Keratinocyte (primary cell): ENCODE measurements around the gene RGS18. TPM values are rescaled to one million over a fixed set of nuclear protein-coding genes. Genes with fewer than 3 reads are reported as not detected.

Source experiments
- DNase-seq: peaks from one replicate; pipeline ENCODE4 v3.0.0-alpha.2; 2011; ENCODE audit warnings: low read depth, missing footprints, low spot score
- FAIRE-seq: peaks from 2 replicates; lab custom pipeline; 2011; peaks lifted over from hg19 to GRCh38; lab: Jason Lieb, UNC
- H2AFZ ChIP-seq: 2 replicates; pipeline ENCODE4 v1.6.0; 2012; ENCODE audit warnings: low read length, control low read depth, inconsistent platforms; ENCODE audit not compliant: control insufficient read depth
- H3K27ac ChIP-seq: 2 replicates; pipeline ENCODE4 v1.5.1; 2011; ENCODE audit warnings: low read length; ENCODE audit not compliant: control insufficient read depth, insufficient read depth
- H3K27me3 ChIP-seq: 3 replicates; pipeline ENCODE4 v1.6.0; 2011; ENCODE audit warnings: low read length; ENCODE audit not compliant: control insufficient read depth, insufficient read depth; ENCODE audit errors: extremely low read depth
- H3K36me3 ChIP-seq, 2 experiments: 2 replicates in 1 of 2; 3 replicates in 1 of 2; pipeline ENCODE4 v1.5.1; 2011; ENCODE audit warnings: low read length in 2 of 2, mild to moderate bottlenecking in 1 of 2; ENCODE audit not compliant: control insufficient read depth in 2 of 2, insufficient read depth in 2 of 2; ENCODE audit errors: extremely low read depth in 1 of 2
- H3K4me1 ChIP-seq: 3 replicates; pipeline ENCODE4 v1.5.1; 2011; ENCODE audit warnings: low read length; ENCODE audit not compliant: control insufficient read depth, insufficient read depth; ENCODE audit errors: extremely low read depth
- H3K4me2 ChIP-seq: 3 replicates; pipeline ENCODE4 v1.6.0; 2011; ENCODE audit warnings: low read depth, low read length; ENCODE audit not compliant: control insufficient read depth, insufficient read depth; ENCODE audit errors: extremely low read depth
- H3K4me3 ChIP-seq, 3 experiments: fragments of 200-600 bp in 1 of 3; sonication (generic) in 1 of 3; 2 replicates in 2 of 3; 3 replicates in 1 of 3; pipeline ENCODE4 v1.5.1; 2011 to 2016; ENCODE audit warnings: low read length in 3 of 3, mild to moderate bottlenecking in 3 of 3, control low read depth in 2 of 3, inconsistent platforms in 1 of 3, low read depth in 1 of 3, mixed read lengths in 1 of 3, mixed run types in 1 of 3, moderate library complexity in 1 of 3; ENCODE audit not compliant: control insufficient read depth in 2 of 3, insufficient read depth in 2 of 3; ENCODE audit errors: extremely low read depth in 1 of 3
- H3K79me2 ChIP-seq: 2 replicates; pipeline ENCODE4 v1.6.0; 2012; ENCODE audit warnings: low read length; ENCODE audit not compliant: control insufficient read depth, insufficient read depth
- H3K9ac ChIP-seq: 3 replicates; pipeline ENCODE4 v1.6.0; 2011; ENCODE audit warnings: low read length; ENCODE audit not compliant: control insufficient read depth, insufficient read depth; ENCODE audit errors: extremely low read depth
- H3K9me1 ChIP-seq: 3 replicates; pipeline ENCODE4 v1.6.0; 2011; ENCODE audit warnings: low read length; ENCODE audit not compliant: control insufficient read depth, insufficient read depth; ENCODE audit errors: extremely low read depth
- H3K9me3 ChIP-seq: 2 replicates; pipeline ENCODE4 v1.5.1; 2012; ENCODE audit warnings: low read depth, low read length; ENCODE audit not compliant: control insufficient read depth
- H4K20me1 ChIP-seq: 3 replicates; pipeline ENCODE4 v1.6.0; 2011; ENCODE audit warnings: low read length; ENCODE audit not compliant: control insufficient read depth, insufficient read depth; ENCODE audit errors: extremely low read depth
- EZH2 ChIP-seq: IDR thresholded peaks from one replicate; pipeline ENCODE4 v1.6.1; 2012; ENCODE audit warnings: inconsistent platforms, mild to moderate bottlenecking, low read length, moderate library complexity
- dilution Hi-C: fragments of 300-500 bp; cut with MboI; formaldehyde crosslinking; loops from one replicate; pipeline ENCODE4 v1.7.0; 2020; ENCODE audit warnings: low sequenced_read_pairs; ENCODE audit not compliant: extremely low pct_ligation_motif_present
- polyA plus RNA-seq, 5 experiments: library from polyadenylated mRNA; depleted of rRNA in 3 of 5; stranded (reverse) in 3 of 5; stranded (forward) in 1 of 5; unstranded in 1 of 5; fragments of >200 nt; gene quantifications; 1 replicate in 1 of 5; 2 replicates in 3 of 5; 3 replicates in 1 of 5; pipeline versions ENCODE4 v1.2.1 to v1.2.3, GENCODE V29; 2011 to 2012; ENCODE audit warnings: missing spikeins in 2 of 5, low read depth in 1 of 5, low replicate concordance in 1 of 5
- TF ChIP-seq, protein P1 (sequence below), 3 experiments: IDR thresholded peaks in 1 of 3; conservative IDR thresholded peaks in 1 of 3; optimal IDR thresholded peaks in 1 of 3; 2 replicates in 2 of 3; 3 replicates in 1 of 3; pipeline versions ENCODE3 to v1.5.1; 2011; ENCODE audit warnings: low read length in 3 of 3, mild to moderate bottlenecking in 3 of 3, moderate library complexity in 2 of 3, control low read depth in 1 of 3, inconsistent platforms in 1 of 3; ENCODE audit not compliant: insufficient read depth in 2 of 3; ENCODE audit errors: extremely low read depth in 1 of 3

RGS18 gene
- polyA plus RNA-seq, 1 donor (not counting 4 experiments of a cell fraction or from before 2014, with no cell fraction given) = 1.6 TPM

DNA sequence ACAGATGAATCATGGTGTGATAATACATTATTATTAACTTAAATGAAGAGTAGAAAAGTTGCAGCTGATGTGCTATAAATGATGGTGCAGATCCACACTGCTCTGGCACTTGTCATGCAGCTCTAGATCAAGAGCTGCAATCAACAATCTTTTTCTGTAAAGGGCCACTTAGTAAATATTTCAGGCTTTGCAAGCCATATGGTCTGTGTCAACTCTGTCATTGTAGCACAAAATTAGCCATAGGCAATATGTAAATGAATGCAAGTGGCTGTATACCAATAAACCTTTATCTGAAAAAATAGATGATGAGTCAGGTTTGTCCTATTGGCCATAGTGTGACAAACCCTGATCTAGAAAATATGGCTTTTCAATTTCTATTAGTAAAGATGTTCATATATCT is 66.6 kb downstream of the RGS18 start:
- Histone ChIP-seq H2AFZ (no peak overlapping the region), H3K9me3 (no peaks in the 10 kb centered on the region), H3K9me1 (no peaks in the 10 kb centered on the region), H3K27ac (no peak overlapping the region), H4K20me1 (no peaks in the 10 kb centered on the region), H3K4me3 (no peak overlapping the region), H3K4me1 (peaks cover 3% of the 10 kb centered on the region), H3K27me3 (no peaks in the 10 kb centered on the region), H3K4me2 (no peak overlapping the region), H3K79me2 (no peaks in the 10 kb centered on the region), H3K36me3 (no peaks in the 10 kb centered on the region), H3K9ac (no peak overlapping the region)
- dilution Hi-C loops = no loop called here
- FAIRE-seq (no peak), DNase-seq (no peak)
- no peak for TF ChIP-seq EZH2
- TF ChIP-seq, protein P1, sequence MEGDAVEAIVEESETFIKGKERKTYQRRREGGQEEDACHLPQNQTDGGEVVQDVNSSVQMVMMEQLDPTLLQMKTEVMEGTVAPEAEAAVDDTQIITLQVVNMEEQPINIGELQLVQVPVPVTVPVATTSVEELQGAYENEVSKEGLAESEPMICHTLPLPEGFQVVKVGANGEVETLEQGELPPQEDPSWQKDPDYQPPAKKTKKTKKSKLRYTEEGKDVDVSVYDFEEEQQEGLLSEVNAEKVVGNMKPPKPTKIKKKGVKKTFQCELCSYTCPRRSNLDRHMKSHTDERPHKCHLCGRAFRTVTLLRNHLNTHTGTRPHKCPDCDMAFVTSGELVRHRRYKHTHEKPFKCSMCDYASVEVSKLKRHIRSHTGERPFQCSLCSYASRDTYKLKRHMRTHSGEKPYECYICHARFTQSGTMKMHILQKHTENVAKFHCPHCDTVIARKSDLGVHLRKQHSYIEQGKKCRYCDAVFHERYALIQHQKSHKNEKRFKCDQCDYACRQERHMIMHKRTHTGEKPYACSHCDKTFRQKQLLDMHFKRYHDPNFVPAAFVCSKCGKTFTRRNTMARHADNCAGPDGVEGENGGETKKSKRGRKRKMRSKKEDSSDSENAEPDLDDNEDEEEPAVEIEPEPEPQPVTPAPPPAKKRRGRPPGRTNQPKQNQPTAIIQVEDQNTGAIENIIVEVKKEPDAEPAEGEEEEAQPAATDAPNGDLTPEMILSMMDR (optimal IDR thresholded peaks at IDR 0.05 in 1 of 3, IDR thresholded peaks at IDR 0.05 in 1 of 3, conservative IDR thresholded peaks at IDR 0.05 in 1 of 3; ENCODE audit: extremely low read depth in 1 of 3, insufficient read depth in 2 of 3, low read length in 3 of 3) = no peak

DNA sequence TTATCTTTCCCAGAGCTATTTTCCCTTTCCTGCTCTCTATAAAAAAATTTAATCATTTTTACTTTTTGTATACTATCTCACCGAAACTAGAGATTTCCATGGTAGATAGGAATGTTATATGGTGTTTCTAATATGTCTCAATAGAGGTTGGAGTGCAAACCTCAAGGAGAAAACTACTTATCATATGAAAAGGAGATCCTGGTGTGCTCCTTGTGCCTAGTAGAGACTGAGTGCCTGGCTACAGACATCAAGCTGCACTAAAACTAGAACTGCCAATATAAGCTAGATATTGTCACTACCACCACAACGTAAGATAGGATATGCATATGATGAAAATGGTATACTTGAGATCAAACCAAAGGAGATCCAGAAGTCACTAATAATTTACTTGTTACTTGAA is 67.0 kb downstream of the RGS18 start:
- no peaks in the 10 kb centered on the region for H3K9me1 ChIP-seq
- dilution Hi-C loops = no loop called here

More for the DNA sequence above, 67.0 kb downstream of the RGS18 start:
- Histone ChIP-seq H3K4me3 (no peak overlapping the region), H3K9ac (no peak overlapping the region), H3K4me1 (peaks cover 3% of the 10 kb centered on the region), H4K20me1 (no peaks in the 10 kb centered on the region), H2AFZ (no peak overlapping the region), H3K9me3 (no peaks in the 10 kb centered on the region), H3K79me2 (no peaks in the 10 kb centered on the region), H3K27ac (no peak overlapping the region), H3K36me3 (no peaks in the 10 kb centered on the region), H3K4me2 (no peak overlapping the region), H3K27me3 (no peaks in the 10 kb centered on the region)
- TF ChIP-seq EZH2 = no peak
- TF ChIP-seq, protein P1 (optimal IDR thresholded peaks at IDR 0.05 in 1 of 3, IDR thresholded peaks at IDR 0.05 in 1 of 3, conservative IDR thresholded peaks at IDR 0.05 in 1 of 3; ENCODE audit: extremely low read depth in 1 of 3, insufficient read depth in 2 of 3, low read length in 3 of 3) = no peak
- DNase-seq (no peak), FAIRE-seq (no peak)
